Testis (tissue), 2 donors: ENCODE results near the gene SLX9.

Source experiments
- POLR2A ChIP-seq: fragments of 450-650 bp; IDR thresholded peaks from one replicate; pipeline ENCODE4 v1.6.1; 2017; ENCODE audit warnings: antibody characterized with exemption, mild to moderate bottlenecking, moderate library complexity
- TF ChIP-seq, protein P1 (sequence below), 3 experiments: fragments of 450-650 bp in 2 of 3; fragments of 200-600 bp in 1 of 3; sonication (generic) in 1 of 3; IDR thresholded peaks; one replicate each; pipeline ENCODE4 v1.5.1; 2016 to 2019; ENCODE audit warnings: antibody characterized with exemption in 3 of 3, mild to moderate bottlenecking in 2 of 3, moderate library complexity in 1 of 3

DNA sequence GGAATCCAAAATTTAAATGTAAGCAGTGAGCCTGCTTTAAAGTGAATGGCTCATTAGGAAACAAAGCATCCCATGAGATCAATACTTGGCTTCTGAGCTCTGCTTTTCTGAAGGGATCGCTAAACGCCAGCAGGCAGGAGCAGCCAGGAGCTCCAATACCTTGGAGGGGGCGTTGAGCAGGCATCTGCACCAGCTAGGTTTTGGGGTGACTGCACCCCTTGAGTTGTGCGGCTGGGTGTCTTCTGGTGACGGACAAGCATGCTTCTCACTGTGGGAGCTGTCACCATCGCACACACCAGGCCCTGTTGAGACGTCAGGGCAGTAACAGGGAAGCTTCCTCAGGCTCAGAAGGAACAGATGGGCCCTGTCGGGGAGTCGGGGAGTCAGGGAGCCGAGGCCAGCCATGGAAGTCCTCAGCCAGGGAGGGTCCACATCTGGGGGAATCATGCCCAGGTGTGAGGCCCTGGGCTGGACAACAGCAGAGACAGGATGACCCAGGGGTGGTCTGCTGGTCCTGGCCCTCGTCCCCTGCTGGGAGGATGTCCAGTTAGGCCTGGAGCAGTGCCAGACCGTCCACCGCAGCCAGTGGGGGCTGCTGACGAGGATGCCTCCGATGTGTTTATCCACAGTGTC is 76.7 kb downstream of the SLX9 start:
- TF ChIP-seq, protein P1, sequence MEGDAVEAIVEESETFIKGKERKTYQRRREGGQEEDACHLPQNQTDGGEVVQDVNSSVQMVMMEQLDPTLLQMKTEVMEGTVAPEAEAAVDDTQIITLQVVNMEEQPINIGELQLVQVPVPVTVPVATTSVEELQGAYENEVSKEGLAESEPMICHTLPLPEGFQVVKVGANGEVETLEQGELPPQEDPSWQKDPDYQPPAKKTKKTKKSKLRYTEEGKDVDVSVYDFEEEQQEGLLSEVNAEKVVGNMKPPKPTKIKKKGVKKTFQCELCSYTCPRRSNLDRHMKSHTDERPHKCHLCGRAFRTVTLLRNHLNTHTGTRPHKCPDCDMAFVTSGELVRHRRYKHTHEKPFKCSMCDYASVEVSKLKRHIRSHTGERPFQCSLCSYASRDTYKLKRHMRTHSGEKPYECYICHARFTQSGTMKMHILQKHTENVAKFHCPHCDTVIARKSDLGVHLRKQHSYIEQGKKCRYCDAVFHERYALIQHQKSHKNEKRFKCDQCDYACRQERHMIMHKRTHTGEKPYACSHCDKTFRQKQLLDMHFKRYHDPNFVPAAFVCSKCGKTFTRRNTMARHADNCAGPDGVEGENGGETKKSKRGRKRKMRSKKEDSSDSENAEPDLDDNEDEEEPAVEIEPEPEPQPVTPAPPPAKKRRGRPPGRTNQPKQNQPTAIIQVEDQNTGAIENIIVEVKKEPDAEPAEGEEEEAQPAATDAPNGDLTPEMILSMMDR (IDR thresholded peaks at IDR 0.05): no peak
- no peak for TF ChIP-seq POLR2A
